K562 (cell line): ENCODE results near the gene BPIFB6. TPM values are rescaled to one million over a fixed set of nuclear protein-coding genes. Genes with fewer than 3 reads are reported as not detected.

Experiments used
- ATAC-seq: fragments of 200-7000 bp; cut with Tn5 transposase; 3 replicates; pipeline ENCODE4 v1.9.1; 2020; ENCODE audit warnings: moderate library complexity
- BruUV-seq: library from RNA; stranded (reverse); fragments of 400-500 nt; replicated peaks from 2 replicates; lab custom pipeline; 2021; lab: Mats Ljungman, UMichigan
- CTCF ChIA-PET: fragments of 300-600 bp; formaldehyde crosslinking; extraction: SDS; loops from one replicate; lab custom pipeline; 2021; ENCODE audit warnings: low intra/inter-chr PET ratio; lab: Yijun Ruan, JAX
- POLR2A ChIA-PET: fragments of 300-600, 350-650 bp; sonication (Branson Sonifier 250); formaldehyde crosslinking; extraction: SDS; loops from one replicate; lab custom pipeline; 2021; ENCODE audit warnings: antibody characterized with exemption, inconsistent platforms; lab: Yijun Ruan, JAX
- DNase-seq, 4 experiments: peaks; one replicate each; pipeline versions ENCODE4 v3.0.0 to v3.0.0-alpha.2; 2011 to 2018; ENCODE audit warnings: low spot score in 3 of 4, mixed read lengths in 3 of 4; ENCODE audit errors: extremely low read depth in 1 of 4
- FAIRE-seq: peaks from 2 replicates; lab custom pipeline; 2011; peaks lifted over from hg19 to GRCh38; lab: Jason Lieb, UNC
- H2AFZ ChIP-seq: 2 replicates; pipeline ENCODE4 v1.6.0; 2011; ENCODE audit warnings: low read depth, low read length, control low read depth, inconsistent platforms
- H3K27ac ChIP-seq: fragments of 200-600 bp; 3 replicates; pipeline ENCODE4 v1.8.0; 2011; ENCODE audit warnings: low read depth, mild to moderate bottlenecking, control low read depth, inconsistent platforms, low read length, moderate library complexity, mixed read lengths; ENCODE audit errors: extremely low read depth
- H3K27me3 ChIP-seq, 2 experiments: fragments of 300-600 bp in 1 of 2; 2 replicates in 1 of 2; 3 replicates in 1 of 2; pipeline versions ENCODE4 v1.6.0 to v1.8.0; 2011; ENCODE audit warnings: inconsistent platforms in 2 of 2, low read length in 2 of 2, mild to moderate bottlenecking in 1 of 2, mixed read lengths in 1 of 2, moderate library complexity in 1 of 2; ENCODE audit not compliant: control insufficient read depth in 2 of 2, insufficient read depth in 2 of 2
- H3K36me3 ChIP-seq: fragments of 300-600 bp; 3 replicates; pipeline ENCODE4 v1.8.0; 2011; ENCODE audit warnings: mild to moderate bottlenecking, low read length, inconsistent platforms; ENCODE audit not compliant: control insufficient read depth, insufficient read depth
- H3K4me1 ChIP-seq, 2 experiments: fragments of 200-600 bp in 1 of 2; replicated peaks in 1 of 2; 2 replicates in 1 of 2; 3 replicates in 1 of 2; pipeline versions ENCODE4 v1.5.1 to v1.8.0; 2011; ENCODE audit warnings: inconsistent platforms in 2 of 2, low read length in 2 of 2, mild to moderate bottlenecking in 1 of 2, mixed read lengths in 1 of 2, moderate library complexity in 1 of 2; ENCODE audit not compliant: control insufficient read depth in 2 of 2, insufficient read depth in 2 of 2
- H3K4me2 ChIP-seq: 2 replicates; pipeline ENCODE4 v1.6.1; 2011; ENCODE audit warnings: low read length, control low read depth, inconsistent platforms, mixed read lengths; ENCODE audit not compliant: insufficient read depth
- H3K4me3 ChIP-seq: fragments of 200-600 bp; sonication (generic), shearing (Covaris generic); 2 replicates; pipeline ENCODE4 v1.5.1; 2016; ENCODE audit warnings: control low read depth, inconsistent platforms
- H3K79me2 ChIP-seq: fragments of 200-600 bp; 3 replicates; pipeline ENCODE4 v1.8.0; 2011; ENCODE audit warnings: low read length, inconsistent platforms; ENCODE audit not compliant: control insufficient read depth, insufficient read depth
- H3K9ac ChIP-seq, 2 experiments: 2 replicates each; pipeline versions ENCODE4 v1.6.0 to v1.6.1; 2011; ENCODE audit warnings: low read depth in 2 of 2, low read length in 2 of 2, control low read depth in 1 of 2, inconsistent platforms in 1 of 2, mild to moderate bottlenecking in 1 of 2, mixed read lengths in 1 of 2; ENCODE audit not compliant: insufficient read depth in 1 of 2
- H3K9me1 ChIP-seq: one replicate; pipeline ENCODE4 v1.6.0; 2011; ENCODE audit warnings: inconsistent platforms, mild to moderate bottlenecking, low read length, moderate library complexity; ENCODE audit not compliant: control insufficient read depth, insufficient read depth
- H3K9me3 ChIP-seq: replicated peaks from 2 replicates; pipeline ENCODE4 v1.5.1; 2011; ENCODE audit warnings: low read depth, low read length, inconsistent platforms; ENCODE audit not compliant: control insufficient read depth, insufficient read depth
- H4K20me1 ChIP-seq: replicated peaks from 2 replicates; pipeline ENCODE4 v1.6.1; 2011; ENCODE audit warnings: low read length, inconsistent platforms, mixed read lengths; ENCODE audit not compliant: control insufficient read depth, insufficient read depth
- BRD9 ChIP-seq: fragments of 450-650 bp; IDR thresholded peaks from 2 replicates; pipeline ENCODE4 v1.6.1; 2018; ENCODE audit warnings: low read depth; ENCODE audit not compliant: partially characterized antibody
- DNMT1 ChIP-seq: fragments of 450-650 bp; IDR thresholded peaks from 2 replicates; pipeline ENCODE4 v1.6.1; 2016; ENCODE audit warnings: antibody characterized with exemption, mild to moderate bottlenecking
- RFX5 ChIP-seq: IDR thresholded peaks from 2 replicates; pipeline ENCODE4 v1.6.1; 2011; ENCODE audit warnings: low read depth, mild to moderate bottlenecking, improper control_type of control experiment, low read length
- SAFB ChIP-seq: fragments of 200-400 bp; formaldehyde crosslinking; IDR thresholded peaks from 2 replicates; pipeline ENCODE4 v1.6.1; 2017; ENCODE audit warnings: low read depth, low read length, borderline replicate concordance
- YBX1 ChIP-seq: fragments of 450-650 bp; IDR thresholded peaks from 2 replicates; pipeline ENCODE4 v1.7.1; 2016; ENCODE audit warnings: mild to moderate bottlenecking
- WGBS: fragments of 100-300 bp; shearing (Covaris generic); methylation state at CpG from one replicate; pipeline ENCODE4 v1.1.6; 2016; ENCODE audit warnings: low coverage, mixed read lengths; ENCODE audit not compliant: insufficient coverage; ENCODE audit errors: missing lambda C conversion rate; 5-methylcytosine and 5-hydroxymethylcytosine counted together
- in situ Hi-C: fragments of 300-500 bp; cut with MboI; formaldehyde crosslinking; loops from 4 replicates; pipeline ENCODE4 v1.15.0; 2018; ENCODE audit warnings: inconsistent platforms, mixed read lengths
- intact Hi-C: fragments of 100-400 bp; cut with micrococcal nuclease; formaldehyde crosslinking; loops from 2 replicates; pipeline ENCODE4 v1.14.2; 2022
- polyA plus RNA-seq, 8 experiments: library from polyadenylated mRNA; depleted of rRNA in 4 of 8; stranded (reverse) in 5 of 8; unstranded in 3 of 8; fragments of >200 nt; fragmentation: Nextera tagmentation in 2 of 8; fragmentation: Illumina TruSeq in 1 of 8; extraction: Ambion mirVana in 2 of 8; extraction: Trizol in 1 of 8; gene quantifications; 2 replicates each; pipeline versions ENCODE4 v1.2.1 to v1.2.3, GENCODE V29; 2011 to 2014; ENCODE audit warnings: inconsistent platforms in 1 of 8, missing spikeins in 1 of 8
- total RNA-seq, 7 experiments: library from RNA; depleted of rRNA in 6 of 7; stranded (reverse); fragments of >200 nt in 6 of 7; fragmentation: Illumina TruSeq in 2 of 7; extraction: Trizol in 2 of 7; gene quantifications; 2 replicates each; pipeline versions ENCODE4 v1.2.1 to v1.2.3, GENCODE V29; 2011 to 2021; ENCODE audit warnings: low replicate concordance in 1 of 7
- TF ChIP-seq, protein P1 (sequence below): fragments of 250-450 bp; sonication (Bioruptor Pico); IDR thresholded peaks from 2 replicates; pipeline ENCODE4 v1.5.0; 2021; ENCODE audit warnings: mild to moderate bottlenecking, borderline replicate concordance

Gene BPIFB6
- total and polyA plus RNA-seq, 9 of the 15 experiments (the other 6 are each of a cell fraction or from before 2014, with no cell fraction given) = not detected

DNA sequence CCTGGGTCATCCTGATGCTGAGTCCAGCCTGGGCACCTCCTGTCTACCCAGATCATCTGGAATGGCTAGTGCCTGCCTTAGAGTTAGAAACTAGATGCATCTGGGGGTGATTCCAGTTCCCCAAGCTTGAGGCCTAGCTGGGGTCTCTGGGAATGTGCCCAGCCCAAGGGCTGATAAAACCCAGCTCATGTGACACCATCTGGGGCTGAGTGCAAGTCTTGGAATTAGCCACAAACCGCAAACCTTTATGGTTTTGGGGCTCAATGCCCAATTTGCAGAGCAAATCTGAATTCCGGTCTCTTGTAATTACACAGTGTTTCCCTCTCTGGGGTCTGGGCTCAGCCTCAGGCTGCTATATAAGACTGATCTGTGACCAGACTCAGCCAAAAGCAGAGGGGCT lies 47.8 kb downstream of the BPIFB6 start, which contains the start of gene BPIFB4:
Gene BPIFB4, plus strand, starts transcription at position 385 of the 400 bp plus-strand sequence. CDS start 1,884 bp downstream, outside the sequence.
- no peak for ATAC-seq
- POLR2A ChIA-PET = no interaction called here
- H3K4me2 ChIP-seq = no peak within 1 kb of the TSS
- H3K36me3 ChIP-seq = no peaks in the 10 kb centered on the region
- no peaks in the 10 kb centered on the region for H4K20me1 ChIP-seq
- H3K9ac ChIP-seq = no peak within 1 kb of the TSS
- TF ChIP-seq BRD9 = no peak
- TF ChIP-seq YBX1 = no peak
- TF ChIP-seq, protein P1, sequence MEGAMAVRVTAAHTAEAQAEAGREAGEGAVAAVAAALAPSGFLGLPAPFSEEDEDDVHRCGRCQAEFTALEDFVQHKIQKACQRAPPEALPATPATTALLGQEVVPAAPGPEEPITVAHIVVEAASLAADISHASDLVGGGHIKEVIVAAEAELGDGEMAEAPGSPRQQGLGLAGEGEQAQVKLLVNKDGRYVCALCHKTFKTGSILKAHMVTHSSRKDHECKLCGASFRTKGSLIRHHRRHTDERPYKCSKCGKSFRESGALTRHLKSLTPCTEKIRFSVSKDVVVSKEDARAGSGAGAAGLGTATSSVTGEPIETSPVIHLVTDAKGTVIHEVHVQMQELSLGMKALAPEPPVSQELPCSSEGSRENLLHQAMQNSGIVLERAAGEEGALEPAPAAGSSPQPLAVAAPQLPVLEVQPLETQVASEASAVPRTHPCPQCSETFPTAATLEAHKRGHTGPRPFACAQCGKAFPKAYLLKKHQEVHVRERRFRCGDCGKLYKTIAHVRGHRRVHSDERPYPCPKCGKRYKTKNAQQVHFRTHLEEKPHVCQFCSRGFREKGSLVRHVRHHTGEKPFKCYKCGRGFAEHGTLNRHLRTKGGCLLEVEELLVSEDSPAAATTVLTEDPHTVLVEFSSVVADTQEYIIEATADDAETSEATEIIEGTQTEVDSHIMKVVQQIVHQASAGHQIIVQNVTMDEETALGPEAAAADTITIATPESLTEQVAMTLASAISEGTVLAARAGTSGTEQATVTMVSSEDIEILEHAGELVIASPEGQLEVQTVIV = no peak
- TF ChIP-seq DNMT1 = no peak
- no peak for TF ChIP-seq RFX5
- no peak for TF ChIP-seq SAFB
- H2AFZ ChIP-seq = no peak within 1 kb of the TSS
- CTCF ChIA-PET = no interaction called here
- no peaks in the 10 kb centered on the region for H3K9me3 ChIP-seq
- peaks cover 0 to 3% of the 10 kb centered on the region in 2 experiments; a peak in 1 of 5 replicates for H3K4me1 ChIP-seq
- no peaks in the 10 kb centered on the region for H3K79me2 ChIP-seq
- no peak within 1 kb of the TSS for H3K27ac ChIP-seq
- peaks cover 1 to 12% of the 10 kb centered on the region in 2 experiments; a peak in 3 of 5 replicates for H3K27me3 ChIP-seq
- intact Hi-C loops = no loop called here
- H3K4me3 ChIP-seq = no peak within 1 kb of the TSS
- BruUV-seq = no TSS peak
- no peaks in the 10 kb centered on the region for H3K9me1 ChIP-seq
- in situ Hi-C loops = no loop called here
- no peak for FAIRE-seq
- no peak for DNase-seq
- WGBS = 0% methylated on average over 2 of the region's 2 CpGs
